SK-MEL-5 (cell line): Measurements from ENCODE around the gene SLC6A18. TPM values are rescaled to one million over a fixed set of nuclear protein-coding genes. Genes with fewer than 3 reads are reported as not detected.
A peak's percentile ranks its signal among the peaks of the same experiment; 100 is the strongest.

Experiments used
- DNase-seq: peaks from one replicate; pipeline ENCODE4 v3.0.0-alpha.2; 2016; ENCODE audit warnings: low read depth, low spot score
- in situ Hi-C: cut with HindIII; loops from 2 replicates; pipeline ENCODE4 v1.10.0; 2016; ENCODE audit warnings: low sequenced_read_pairs, high pct_unique_total_duplicates, low pct_unique_long_range_greater_than_20kb
- total RNA-seq: library from RNA; depleted of rRNA; stranded (reverse); fragments of >200 nt; shearing (Covaris generic); gene quantifications from 2 replicates; pipeline ENCODE4 v1.2.3, GENCODE V29; 2014

Gene SLC6A18
- total RNA-seq, 1 experiment from 2014 or later = not detected

DNA sequence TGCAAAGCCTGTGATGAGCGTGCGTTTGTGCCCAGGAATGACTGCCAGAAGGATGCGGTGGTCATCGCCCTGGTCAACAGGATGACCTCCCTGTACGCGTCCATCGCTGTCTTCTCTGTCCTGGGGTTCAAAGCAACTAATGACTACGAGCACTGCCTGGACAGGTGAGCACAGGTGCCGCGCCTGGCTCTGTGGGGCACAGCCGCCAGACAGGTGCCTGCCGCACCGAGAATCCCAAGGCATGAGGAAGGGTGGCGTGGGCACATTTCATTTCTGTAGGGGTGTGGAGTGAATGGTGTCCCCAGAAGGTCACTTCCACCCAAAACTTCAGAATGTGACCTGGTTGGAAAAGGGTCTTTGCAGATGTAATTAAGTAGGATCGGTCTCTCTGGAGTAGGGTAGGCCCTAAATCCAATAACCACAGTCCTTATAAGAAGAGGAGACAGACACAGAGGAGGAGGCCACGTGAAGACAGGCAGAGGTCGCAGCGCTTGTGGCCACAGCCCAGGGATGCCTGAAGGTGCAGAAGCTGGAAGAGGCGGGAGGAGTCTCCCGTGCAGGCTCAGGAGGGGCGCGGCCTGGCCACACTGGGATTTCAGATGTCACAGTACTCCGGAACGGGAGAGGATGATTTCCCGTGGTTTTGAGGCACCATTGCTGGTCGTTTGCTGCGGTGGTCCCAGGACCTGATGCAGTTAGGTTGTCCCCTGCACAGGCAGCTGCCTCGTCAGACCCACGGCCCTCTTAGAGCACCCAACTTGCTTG, 15.5 kb downstream of the SLC6A18 start:
- in situ Hi-C loops = no loop called here

DNA sequence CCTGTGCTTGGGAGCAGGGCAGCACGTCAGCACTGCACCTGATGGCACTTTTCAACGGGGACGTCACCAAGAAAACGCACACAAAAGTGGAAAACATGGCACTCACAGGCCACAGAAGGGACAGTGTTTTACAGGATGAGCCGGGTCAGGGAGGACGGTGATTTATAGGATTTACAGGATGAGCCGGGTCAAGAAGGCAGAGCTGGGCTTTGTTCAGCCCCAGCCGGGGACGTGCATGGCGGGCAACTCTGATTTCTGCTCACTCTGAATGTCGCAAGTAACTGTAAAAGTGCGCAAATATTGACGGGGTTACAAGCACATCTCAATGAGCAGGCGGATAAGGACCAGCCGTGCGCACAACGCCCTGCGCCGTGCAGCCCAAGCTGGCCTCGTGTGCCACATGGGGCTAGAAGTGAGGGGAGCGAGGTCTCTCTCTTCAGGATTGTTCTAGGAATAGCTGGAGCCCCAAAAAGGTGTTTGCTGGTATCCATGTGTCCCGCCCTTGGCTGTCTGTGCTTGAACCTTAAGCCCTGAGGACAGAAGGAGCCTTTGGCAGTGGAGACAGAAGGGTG, 16.4 kb downstream of the SLC6A18 start:
- in situ Hi-C loops = no loop called here
- DNase-seq = no peak

More for the DNA sequence above, 15.5 kb downstream of the SLC6A18 start:
- no peak for DNase-seq

DNA sequence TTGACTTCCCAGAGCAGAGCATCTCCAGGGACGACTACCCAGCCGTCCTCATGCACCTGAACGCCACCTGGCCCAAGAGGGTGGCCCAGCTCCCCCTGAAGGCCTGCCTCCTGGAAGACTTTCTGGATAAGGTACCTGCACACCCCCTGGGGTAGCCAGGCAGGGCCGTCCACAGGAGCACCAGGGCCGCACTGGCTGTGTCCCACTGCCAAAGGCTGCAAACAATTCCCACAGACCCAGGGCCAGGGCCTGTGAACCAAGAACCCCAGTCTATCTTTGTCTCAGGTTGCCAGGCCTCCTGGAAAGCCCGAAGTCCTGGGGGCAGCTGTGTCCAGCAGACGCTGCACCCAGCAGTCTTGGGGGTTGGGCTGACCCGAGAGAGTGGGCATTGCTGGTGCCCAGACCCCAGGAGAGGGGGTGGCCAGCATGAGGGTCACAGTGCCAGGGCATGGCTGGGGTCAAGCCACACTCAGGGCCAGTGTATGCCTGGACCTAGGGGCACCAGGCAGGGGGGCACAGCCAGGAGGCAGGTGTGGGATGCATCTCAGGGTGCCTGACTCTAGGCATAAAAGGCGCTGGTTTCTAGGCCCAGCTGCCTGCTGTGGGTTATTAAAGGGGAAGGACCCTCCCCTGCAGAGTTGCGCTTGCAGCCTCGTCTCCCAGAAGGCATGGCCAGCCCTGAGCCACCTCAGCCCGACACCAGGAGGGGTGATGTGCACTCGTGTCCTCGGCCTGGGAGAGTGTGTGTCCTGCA, 17.7 kb downstream of the SLC6A18 start:
- in situ Hi-C loops = no loop called here

DNA sequence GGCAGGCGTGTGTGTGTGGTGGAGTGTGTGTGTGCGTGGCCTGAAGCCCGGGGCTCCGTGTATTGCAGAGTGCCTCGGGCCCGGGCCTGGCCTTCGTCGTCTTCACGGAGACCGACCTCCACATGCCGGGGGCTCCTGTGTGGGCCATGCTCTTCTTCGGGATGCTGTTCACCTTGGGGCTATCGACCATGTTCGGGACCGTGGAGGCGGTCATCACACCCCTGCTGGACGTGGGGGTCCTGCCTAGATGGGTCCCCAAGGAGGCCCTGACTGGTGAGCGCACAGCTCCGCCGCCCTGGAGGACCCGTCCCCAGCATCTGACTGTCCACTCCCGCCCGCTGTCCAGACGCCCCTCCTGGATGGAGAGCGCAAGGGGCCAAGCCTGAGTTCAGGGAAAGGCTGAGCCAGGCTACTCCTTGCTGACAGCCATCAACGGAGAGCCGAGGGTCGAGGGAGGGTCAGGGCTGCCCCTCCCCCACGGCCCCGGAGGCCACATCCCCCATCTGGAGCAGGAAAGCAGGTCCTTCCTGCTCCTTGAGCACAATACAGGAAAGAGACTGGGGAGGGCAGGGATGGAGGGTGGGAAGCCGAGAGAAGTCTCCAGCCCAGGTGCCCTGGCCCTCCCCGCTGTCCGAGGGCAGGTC, 18.4 kb downstream of the SLC6A18 start:
- DNase-seq = no peak
- in situ Hi-C loops = no loop called here

More for the DNA sequence above, 17.7 kb downstream of the SLC6A18 start:
- DNase-seq = no peak

DNA sequence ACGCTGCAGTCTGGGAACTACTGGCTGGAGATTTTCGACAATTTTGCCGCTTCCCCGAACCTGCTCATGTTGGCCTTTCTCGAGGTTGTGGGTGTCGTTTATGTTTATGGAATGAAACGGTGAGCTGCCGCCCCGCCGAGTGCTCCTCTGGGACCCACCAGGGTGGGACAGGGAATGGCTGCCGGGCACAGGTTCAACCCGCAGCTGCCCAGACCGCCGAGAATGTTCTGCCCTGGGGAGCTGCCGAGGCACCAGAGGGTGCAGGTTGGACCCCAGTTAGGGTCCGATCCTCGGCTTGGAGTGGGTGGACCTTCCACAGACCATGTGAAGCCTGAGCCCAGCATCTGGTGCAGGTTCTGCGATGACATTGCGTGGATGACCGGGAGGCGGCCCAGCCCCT, 19.1 kb downstream of the SLC6A18 start:
- DNase-seq = no peak
- in situ Hi-C loops = no loop called here

DNA sequence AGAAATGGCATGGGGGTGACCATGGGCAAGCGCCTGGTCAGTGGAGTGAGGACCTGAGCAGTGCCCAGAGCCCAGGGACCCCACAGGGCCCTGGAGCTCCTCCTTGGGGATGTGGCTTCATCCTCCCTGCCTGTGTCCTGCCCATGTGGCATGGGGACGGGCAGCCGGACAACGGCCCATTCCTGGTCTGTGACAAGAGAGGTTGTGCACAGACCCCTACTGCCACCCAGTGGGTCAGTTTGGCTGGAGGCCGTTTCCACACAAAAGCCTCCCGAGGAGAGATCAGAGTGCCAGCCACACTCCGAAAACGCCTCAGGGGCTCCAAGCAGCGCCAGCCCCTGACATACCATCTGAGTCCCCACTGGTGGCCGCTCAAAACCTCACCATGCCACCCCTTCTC, 19.8 kb downstream of the SLC6A18 start:
- peak; percentile 29 for DNase-seq
- in situ Hi-C loops = no loop called here

DNA sequence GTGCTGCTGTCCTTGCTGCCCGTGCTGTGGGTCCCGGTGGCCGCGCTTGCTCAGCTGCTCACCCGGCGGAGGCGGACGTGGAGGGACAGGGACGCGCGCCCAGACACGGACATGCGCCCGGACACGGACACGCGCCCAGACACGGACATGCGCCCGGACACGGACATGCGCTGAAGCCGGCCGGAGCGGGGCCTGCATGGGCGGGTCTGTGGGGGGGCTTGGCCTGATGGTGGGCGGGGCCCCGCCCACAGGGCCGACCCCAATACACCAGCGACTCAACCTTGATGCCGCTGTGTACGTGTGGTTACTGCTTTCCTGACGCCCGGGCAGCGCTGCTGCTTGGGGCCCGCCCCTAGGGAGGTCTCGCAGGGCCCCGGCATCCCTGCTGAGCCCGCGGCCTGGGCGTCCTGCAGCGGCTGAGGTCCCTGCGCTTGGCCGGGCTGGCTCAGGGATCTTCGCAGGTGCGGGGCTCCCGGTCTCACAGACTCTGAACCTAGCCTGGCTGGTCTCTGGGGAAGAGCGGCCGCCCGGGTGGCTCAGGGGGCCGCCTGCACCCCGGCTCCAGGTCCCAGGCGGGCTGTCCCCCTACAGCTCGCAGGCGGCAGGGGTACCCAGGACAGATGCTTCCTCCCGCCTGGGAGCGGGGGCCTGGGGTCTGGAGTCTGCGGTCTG, 20.9 kb downstream of the SLC6A18 start:
- no peak for DNase-seq
- in situ Hi-C loops = no loop called here

DNA sequence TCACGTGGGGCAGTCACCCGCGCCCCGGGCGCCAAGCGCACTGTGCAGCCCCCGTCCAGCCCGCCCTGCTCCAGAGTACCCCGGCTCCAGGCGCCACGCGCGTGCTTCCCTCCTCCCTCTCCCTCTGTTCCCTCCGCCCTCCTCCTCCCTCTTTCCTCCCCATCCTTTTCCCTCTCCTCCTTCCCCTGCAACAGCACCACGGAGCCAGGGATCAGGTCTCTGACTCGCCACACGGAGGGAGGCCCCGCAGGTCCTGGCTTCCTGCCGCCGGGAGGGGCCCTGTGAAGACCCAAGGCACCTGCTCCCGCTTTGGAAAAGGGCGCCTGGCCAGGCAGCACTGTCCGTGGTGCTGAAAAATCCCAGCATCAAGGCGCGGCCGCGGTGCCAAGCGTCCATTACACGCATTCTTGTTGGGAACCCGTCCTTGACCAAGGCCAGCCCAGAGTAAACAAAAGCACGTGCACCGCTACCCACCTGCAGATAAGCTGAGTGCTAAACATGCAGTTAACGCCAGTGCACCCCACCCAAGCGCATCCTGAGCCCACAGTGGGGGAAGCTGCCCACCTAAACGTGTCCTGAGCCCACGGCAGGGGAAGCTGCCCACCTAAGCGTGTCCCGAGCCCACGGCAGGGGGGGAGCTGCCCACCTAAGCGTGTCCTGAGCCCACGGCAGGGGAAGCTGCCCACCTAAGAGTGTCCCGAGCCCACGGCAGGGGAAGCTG, 21.7 kb downstream of the SLC6A18 start:
- in situ Hi-C loops = no loop called here

DNA sequence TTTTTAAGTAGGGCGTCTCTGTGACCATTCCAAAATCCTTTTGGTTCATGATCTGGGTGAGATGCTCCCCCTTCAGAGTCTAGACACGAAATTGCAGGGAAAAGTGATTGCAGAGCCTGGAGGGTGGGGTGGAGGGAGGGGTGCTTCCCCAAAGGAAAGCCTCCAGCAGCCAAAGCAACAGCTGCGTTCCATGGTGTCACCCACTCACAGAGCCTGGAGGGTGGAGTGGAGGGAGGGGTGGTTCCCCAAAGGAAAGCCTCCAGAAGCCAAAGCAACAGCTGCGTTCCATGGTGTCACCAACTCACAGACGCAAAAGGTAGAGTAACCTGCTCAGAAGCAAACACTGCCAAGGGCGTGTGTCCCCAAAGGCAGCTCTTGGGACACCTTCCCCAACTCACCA, 22.6 kb downstream of the SLC6A18 start:
- in situ Hi-C loops = no loop called here
- DNase-seq = no peak

More for the DNA sequence above, 21.7 kb downstream of the SLC6A18 start:
- DNase-seq = peak; percentile 33

DNA sequence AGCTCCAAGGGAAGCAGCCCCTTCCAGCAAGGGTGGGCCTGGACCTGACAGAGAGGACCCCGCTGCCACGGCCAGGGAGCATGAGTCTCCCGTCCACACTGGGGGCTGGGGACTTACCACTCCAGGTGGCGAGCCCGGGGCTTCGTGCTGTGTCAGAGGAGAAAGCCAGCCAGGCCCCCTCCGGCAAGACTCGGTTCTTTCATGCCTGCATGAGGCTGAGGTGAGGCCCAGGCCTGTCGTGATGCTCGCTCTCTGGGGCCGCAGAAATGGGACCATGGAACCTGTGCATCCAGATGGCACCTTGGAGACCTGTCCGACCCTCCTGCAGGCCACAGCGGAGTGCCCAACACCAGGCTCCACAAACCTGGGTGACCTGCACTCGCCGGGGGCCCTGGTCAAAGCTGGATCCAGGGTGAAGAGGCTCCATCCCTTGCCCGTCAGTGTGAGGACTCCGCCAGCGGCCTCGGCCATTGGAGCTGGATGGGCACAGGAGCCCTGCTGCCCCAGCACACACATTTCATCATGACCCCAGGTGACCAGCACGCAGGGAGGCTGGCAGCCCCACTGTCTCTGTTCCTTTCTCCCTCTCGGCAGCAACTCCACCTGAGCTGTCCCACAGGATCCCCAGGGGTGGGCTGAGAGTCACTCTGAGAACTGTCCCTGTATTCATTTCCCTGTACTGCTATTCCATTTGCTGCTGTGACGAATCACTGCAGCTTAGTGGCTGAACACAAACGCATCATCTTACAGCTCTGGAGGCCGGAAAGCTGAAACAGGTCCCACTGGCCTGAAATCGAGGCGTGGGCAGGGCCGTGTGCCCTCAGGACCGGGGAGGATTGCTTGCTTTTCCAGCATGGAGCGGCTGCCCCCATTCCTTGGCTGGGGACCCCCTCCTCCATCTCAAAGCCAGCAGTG, 24.4 kb downstream of the SLC6A18 start:
- DNase-seq = no peak
- in situ Hi-C loops = no loop called here

DNA sequence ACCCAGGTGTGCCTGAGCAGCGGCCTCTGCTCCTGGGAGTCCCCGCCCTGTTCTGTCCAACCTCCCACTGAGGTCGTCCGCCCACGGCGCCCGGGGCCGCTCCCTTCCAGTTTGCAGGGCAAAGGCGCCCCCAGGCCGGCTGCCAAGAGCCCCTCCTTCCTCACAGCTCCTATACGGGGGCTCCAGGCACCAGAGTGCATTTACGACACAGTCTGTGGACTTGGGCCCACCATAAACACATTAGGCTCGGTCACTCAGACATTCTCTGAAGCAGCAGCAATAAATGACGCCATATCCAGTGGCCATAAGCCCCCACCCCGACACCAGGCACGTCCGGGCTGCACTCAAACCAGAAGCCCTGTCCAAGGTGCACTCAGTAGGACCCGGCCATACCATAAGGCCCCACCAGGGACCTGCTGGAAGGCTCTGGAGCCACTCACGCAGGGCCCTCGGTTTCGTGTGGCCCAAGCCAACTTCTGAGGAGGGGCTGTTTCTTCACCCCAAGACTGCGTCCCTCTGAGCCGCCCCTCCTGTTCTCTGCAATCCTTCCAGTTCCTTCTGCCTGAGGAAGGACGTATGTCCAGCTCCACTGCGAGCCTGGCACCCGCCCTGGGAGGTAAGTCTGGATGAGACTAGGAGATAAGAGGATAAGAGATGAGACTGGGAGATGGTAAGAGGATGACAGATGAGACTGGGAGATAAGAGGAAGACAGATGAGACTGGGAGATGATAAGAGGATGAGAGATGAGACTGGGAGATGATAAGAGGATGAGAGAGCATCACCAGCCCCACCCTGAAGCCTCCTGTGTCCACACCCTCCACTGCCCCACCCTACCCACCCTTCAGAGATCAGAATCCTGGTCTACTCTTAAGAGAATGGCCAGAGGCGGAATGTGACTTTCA, 26.7 kb downstream of the SLC6A18 start:
- in situ Hi-C loops = no loop called here
- no peak for DNase-seq

DNA sequence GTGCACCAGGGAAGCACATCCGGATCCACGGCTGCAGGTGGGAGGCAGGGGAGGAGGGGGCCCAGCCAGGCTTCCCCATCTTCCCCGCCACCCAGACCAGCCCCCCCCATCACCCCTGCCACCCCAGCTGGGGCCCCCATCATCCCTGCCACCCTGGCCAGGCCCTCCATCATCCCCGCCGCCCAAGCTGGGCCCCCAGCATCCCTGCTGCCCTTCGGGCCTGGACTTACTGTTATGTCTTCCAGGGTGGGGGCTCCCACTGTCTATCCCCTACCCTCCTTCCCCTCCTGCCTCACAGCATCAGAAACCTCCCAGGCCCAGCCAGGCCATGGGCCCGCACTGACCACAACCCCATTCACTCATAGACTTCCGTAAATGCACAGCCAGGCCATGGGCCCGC, 27.5 kb downstream of the SLC6A18 start:
- in situ Hi-C loops = no loop called here

DNA sequence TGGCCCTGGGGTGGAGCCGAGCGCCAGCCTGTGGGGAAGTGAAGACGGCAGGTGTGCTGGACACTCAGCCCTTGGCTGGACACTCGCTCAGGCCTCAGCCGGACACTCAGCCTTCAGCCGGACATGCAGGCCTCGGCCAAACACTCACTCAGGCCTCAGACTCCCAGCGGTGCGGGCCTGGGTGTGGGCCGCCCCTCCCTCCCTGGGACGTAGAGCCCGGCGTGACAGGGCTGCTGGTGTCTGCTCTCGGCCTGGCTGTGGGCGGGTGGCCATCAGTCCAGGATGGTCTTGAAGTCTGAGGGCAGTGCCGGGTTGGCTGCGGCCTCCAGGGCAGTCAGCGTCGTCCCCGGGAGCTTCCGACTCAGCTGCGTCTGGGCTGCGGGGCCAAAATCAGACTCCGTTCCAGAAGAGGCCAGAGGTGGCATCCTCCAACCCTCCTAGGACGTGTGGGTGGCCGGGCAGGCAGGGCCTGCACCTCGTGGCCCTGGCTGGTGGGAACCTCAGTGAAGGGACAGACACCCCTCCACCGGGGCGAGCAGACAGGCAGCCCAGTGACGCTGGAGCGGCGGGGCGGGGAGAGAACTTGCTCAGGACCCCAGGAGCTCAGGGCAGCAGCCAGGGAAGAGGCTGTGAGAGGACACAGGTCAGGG, 28.4 kb downstream of the SLC6A18 start:
- DNase-seq = no peak
- in situ Hi-C loops = no loop called here

More for the DNA sequence above, 27.5 kb downstream of the SLC6A18 start:
- DNase-seq = no peak

DNA sequence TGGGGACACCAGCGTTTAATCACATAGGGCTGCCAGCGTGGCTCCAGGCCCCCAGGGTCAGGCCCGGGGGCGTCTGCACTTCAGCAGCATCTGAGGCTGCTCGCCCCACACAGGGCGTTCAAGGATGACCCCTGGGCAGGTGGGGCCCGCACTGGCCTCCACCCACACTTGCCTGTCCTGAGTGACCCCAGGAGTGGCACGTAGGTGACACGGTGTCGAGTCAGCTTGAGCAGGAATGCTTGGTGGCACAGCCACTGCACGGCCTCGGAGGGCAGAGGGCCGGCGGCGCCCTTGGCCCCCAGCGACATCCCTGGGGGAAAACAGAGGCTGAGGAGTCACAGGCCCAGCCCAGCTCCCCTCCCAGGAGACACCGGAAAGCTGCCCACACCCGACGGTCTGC, 29.0 kb downstream of the SLC6A18 start:
- no peak for DNase-seq
- in situ Hi-C loops = no loop called here

DNA sequence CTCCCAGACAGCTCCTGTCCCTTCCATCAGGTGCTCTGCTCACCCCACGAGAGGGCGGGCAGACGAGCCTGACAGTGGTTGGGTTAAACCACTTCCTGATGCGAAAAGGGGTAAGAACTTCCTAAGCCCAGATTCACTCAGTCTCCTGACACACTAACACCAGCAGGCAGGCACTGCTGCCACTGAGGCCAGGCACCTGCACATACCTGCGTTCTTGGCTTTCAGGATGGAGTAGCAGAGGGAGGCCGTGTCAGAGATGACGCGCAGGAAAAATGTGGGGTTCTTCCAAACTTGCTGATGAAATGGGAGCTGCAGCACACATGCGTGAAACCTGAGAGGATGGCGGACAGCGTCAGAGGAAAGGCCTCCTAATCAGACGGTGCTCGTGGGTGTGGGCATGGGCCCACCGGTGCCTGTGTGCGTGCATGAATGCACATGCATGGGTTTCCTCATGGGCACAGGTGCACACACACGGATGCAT, 29.9 kb downstream of the SLC6A18 start:
- no peak for DNase-seq
- in situ Hi-C loops = no loop called here
